ENCODE data around the gene UNK. TPM values are rescaled to one million over a fixed set of nuclear protein-coding genes. Genes with fewer than 3 reads are reported as not detected.

Gene UNK
- total and polyA plus RNA-seq, 2 of the 13 experiments (the other 11 are each of a cell fraction or from before 2014, with no cell fraction given) = 31.6 to 33.0 TPM

DNA sequence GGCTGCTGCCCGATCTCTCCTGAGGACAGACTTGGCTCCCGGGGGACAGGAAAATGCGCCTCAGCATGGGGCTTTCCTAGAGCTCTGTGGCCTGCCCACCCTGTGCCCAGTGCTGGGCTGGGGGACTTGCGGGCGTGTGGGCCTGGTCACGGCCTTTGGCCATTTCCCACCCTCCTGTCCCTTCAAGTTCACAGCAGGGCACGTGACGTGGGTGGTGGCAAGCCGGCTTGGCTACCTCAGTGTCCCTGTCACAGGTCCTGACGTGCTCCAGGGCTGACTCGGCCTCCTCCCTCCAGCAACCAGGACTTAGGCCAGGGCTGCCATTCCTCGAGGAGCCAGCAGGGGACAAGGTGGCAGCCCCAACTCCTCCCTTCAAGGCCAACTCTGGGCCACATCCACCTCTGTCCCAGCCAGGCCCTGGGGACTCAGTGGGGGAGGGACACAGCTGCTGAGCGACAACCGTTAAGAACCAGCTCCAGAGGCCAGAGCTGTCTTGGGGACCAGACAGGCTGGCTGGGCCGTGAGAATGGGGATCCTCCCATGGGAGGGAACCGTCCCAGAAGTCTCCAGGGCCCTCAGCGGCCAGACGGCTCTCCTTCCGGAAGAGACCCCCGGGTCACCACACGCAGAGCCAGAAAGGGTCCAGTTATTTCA is 60.6 kb downstream of the UNK start (continued):
- TF ChIP-seq ZNF546 (CRISPR knock-in tag; conservative IDR thresholded peaks at IDR 0.05) = no peak; the same call in 1 of the 2 replicates
- TF ChIP-seq ZNF501 (CRISPR knock-in tag; IDR thresholded peaks at IDR 0.05) = 0 out of 2 replicates have a peak, but pooled peaks have one; percentile 29
- TF ChIP-seq XRCC5 (optimal IDR thresholded peaks at IDR 0.05; ENCODE audit: low read length) = peak; percentile 92
- TF ChIP-seq, protein P1, sequence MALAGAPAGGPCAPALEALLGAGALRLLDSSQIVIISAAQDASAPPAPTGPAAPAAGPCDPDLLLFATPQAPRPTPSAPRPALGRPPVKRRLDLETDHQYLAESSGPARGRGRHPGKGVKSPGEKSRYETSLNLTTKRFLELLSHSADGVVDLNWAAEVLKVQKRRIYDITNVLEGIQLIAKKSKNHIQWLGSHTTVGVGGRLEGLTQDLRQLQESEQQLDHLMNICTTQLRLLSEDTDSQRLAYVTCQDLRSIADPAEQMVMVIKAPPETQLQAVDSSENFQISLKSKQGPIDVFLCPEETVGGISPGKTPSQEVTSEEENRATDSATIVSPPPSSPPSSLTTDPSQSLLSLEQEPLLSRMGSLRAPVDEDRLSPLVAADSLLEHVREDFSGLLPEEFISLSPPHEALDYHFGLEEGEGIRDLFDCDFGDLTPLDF (CRISPR knock-in tag; IDR thresholded peaks at IDR 0.05) = no peak
- TF ChIP-seq, protein P2, sequence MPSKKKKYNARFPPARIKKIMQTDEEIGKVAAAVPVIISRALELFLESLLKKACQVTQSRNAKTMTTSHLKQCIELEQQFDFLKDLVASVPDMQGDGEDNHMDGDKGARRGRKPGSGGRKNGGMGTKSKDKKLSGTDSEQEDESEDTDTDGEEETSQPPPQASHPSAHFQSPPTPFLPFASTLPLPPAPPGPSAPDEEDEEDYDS (CRISPR knock-in tag; IDR thresholded peaks at IDR 0.05) = no peak; the same call in 1 of the 2 replicates
- no peak for TF ChIP-seq ZNF260 (CRISPR knock-in tag; IDR thresholded peaks at IDR 0.05; ENCODE audit: borderline replicate concordance, low read depth)
- TF ChIP-seq, protein P3, sequence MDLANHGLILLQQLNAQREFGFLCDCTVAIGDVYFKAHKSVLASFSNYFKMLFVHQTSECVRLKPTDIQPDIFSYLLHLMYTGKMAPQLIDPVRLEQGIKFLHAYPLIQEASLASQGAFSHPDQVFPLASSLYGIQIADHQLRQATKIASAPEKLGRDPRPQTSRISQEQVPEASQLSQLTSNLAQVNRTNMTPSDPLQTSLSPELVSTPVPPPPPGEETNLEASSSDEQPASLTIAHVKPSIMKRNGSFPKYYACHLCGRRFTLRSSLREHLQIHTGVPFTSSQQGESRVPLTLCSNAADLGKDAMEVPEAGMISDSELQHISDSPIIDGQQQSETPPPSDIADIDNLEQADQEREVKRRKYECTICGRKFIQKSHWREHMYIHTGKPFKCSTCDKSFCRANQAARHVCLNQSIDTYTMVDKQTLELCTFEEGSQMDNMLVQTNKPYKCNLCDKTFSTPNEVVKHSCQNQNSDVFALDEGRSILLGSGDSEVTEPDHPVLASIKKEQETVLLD (CRISPR knock-in tag; IDR thresholded peaks at IDR 0.05; ENCODE audit: low read depth) = no peak; the same call in 1 of the 2 replicates
- no peak; the same call in 1 of the 2 replicates for TF ChIP-seq NR2F6 (IDR thresholded peaks at IDR 0.05)
- peak; percentile 76 for TF ChIP-seq NR2F6 (CRISPR knock-in tag; IDR thresholded peaks at IDR 0.05)
- TF ChIP-seq AGO2 (optimal IDR thresholded peaks at IDR 0.05; ENCODE audit: low read depth, low read length) = peak; percentile 98
- no peak for TF ChIP-seq ZFP82 (CRISPR knock-in tag; IDR thresholded peaks at IDR 0.05; ENCODE audit: borderline replicate concordance)
- TF ChIP-seq ZNF83 (CRISPR knock-in tag; IDR thresholded peaks at IDR 0.05; ENCODE audit: borderline replicate concordance) = no peak
- TF ChIP-seq ZNF839 (CRISPR knock-in tag; IDR thresholded peaks at IDR 0.05; ENCODE audit: borderline replicate concordance) = peak; percentile 54; the same call in 1 of the 2 replicates
- peak; percentile 67 for TF ChIP-seq AGO1 (IDR thresholded peaks at IDR 0.05; ENCODE audit: low read depth, low read length, poor library complexity, severe bottlenecking)
- peak; percentile 8; the same call in 1 of the 2 replicates for TF ChIP-seq ZNF451 (CRISPR knock-in tag; IDR thresholded peaks at IDR 0.05)
- peak; percentile 69; the same call in 1 of the 2 replicates for TF ChIP-seq KLF6 (CRISPR knock-in tag; IDR thresholded peaks at IDR 0.05)
- TF ChIP-seq ZNF674 (CRISPR knock-in tag; IDR thresholded peaks at IDR 0.05; ENCODE audit: low read depth) = no peak
- peak; percentile 59 for TF ChIP-seq POLR2AphosphoS5 (IDR thresholded peaks at IDR 0.05; ENCODE audit: low read depth, low read length)
- TF ChIP-seq ZNF33B (CRISPR knock-in tag; IDR thresholded peaks at IDR 0.05) = no peak
- TF ChIP-seq GTF3A (CRISPR knock-in tag; conservative IDR thresholded peaks at IDR 0.05) = peak; percentile 15; the same call in 1 of the 2 replicates
- TF ChIP-seq KAT8 (CRISPR knock-in tag; IDR thresholded peaks at IDR 0.05) = peak; percentile 16; the same call in 1 of the 2 replicates
- TF ChIP-seq, protein P4, sequence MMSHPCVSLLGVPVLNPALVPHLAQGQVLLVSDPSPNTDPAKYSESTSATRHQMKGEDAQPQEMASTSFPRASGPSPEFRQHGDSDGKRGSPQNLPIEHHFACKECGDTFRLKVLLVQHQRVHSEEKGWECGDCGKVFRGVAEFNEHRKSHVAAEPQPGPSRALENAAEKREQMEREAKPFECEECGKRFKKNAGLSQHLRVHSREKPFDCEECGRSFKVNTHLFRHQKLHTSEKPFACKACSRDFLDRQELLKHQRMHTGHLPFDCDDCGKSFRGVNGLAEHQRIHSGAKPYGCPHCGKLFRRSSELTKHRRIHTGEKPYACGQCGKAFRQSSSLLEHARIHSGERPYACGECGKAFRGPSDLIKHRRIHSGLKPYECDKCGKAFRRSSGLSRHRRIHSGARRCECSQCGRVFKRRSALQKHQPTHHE (CRISPR knock-in tag; IDR thresholded peaks at IDR 0.05; ENCODE audit: borderline replicate concordance) = no peak
- peak; percentile 68; the same call in 1 of the 2 replicates for TF ChIP-seq RXRB (CRISPR knock-in tag; IDR thresholded peaks at IDR 0.05; ENCODE audit: borderline replicate concordance)
- peak; percentile 40; the same call in 1 of the 2 replicates for TF ChIP-seq TGIF2 (CRISPR knock-in tag; IDR thresholded peaks at IDR 0.05)
- no peak for TF ChIP-seq ZNF34 (CRISPR knock-in tag; IDR thresholded peaks at IDR 0.05; ENCODE audit: borderline replicate concordance)
- no peak for TF ChIP-seq ZNF879 (CRISPR knock-in tag; IDR thresholded peaks at IDR 0.05)
- TF ChIP-seq ZNF431 (CRISPR knock-in tag; IDR thresholded peaks at IDR 0.05; ENCODE audit: borderline replicate concordance, low read depth) = no peak
- no peak for TF ChIP-seq ZBTB8A (CRISPR knock-in tag; IDR thresholded peaks at IDR 0.05; ENCODE audit: borderline replicate concordance, low read depth)

Measured in HepG2 (cell line).